ENCODE results near the gene DLD.

DNA sequence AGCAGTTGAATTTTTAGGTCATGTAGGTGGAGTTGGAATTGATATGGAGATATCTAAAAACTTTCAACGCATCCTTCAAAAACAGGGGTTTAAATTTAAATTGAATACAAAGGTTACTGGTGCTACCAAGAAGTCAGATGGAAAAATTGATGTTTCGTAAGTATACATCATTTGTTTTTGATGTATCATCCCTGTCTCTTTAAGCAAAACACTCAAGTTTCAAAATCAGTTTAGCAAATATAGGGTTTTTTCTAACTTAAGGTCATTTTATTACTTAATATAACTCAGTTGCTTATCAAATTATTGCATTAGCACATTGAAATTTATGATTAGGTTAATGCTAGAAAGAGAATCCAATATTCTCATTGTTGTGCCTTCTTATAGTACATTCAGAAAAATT is 24.6 kb downstream of the DLD start:
- TF ChIP-seq, protein P1, sequence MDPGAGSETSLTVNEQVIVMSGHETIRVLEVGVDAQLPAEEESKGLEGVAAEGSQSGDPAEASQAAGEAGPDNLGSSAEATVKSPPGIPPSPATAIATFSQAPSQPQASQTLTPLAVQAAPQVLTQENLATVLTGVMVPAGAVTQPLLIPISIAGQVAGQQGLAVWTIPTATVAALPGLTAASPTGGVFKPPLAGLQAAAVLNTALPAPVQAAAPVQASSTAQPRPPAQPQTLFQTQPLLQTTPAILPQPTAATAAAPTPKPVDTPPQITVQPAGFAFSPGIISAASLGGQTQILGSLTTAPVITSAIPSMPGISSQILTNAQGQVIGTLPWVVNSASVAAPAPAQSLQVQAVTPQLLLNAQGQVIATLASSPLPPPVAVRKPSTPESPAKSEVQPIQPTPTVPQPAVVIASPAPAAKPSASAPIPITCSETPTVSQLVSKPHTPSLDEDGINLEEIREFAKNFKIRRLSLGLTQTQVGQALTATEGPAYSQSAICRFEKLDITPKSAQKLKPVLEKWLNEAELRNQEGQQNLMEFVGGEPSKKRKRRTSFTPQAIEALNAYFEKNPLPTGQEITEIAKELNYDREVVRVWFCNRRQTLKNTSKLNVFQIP (CRISPR knock-in tag; IDR thresholded peaks at IDR 0.05; ENCODE audit: borderline replicate concordance, low read depth) = no peak
- TF ChIP-seq ARNTL (CRISPR knock-in tag; IDR thresholded peaks at IDR 0.05; ENCODE audit: borderline replicate concordance, low read depth) (no peak), SNAI2 (CRISPR knock-in tag; IDR thresholded peaks at IDR 0.05) (no peak), RARB (CRISPR knock-in tag; IDR thresholded peaks at IDR 0.05) (no peak), ZNF565 (CRISPR knock-in tag; conservative IDR thresholded peaks at IDR 0.05; ENCODE audit: low read depth) (no peak), ZFP3 (CRISPR knock-in tag; IDR thresholded peaks at IDR 0.05) (no peak), CSDC2 (CRISPR knock-in tag; IDR thresholded peaks at IDR 0.05) (no peak)
